ENCODE data around the gene ADARB2.

DNA sequence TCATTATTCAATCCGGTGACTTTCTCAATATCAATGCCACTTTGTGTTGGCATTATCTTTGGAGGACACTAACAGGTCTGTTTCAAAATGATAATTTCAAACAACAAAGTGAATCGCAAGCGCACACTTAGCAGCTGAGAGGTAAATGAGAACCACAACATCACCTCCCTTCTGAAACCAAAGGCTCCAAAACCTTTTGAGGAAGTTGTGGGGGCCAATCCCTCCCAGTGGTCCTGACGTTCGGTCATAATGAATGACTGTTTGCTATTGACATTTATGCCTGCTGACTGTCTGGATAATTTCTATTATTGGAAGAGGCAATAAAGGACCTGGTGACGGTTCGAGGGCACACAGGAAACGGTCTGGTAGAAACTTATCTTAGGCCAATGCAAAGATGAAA lies 1.8 kb downstream of the ADARB2 start:
- TF ChIP-seq EZH2 (IDR thresholded peaks at IDR 0.05; ENCODE audit: insufficient read depth, poor library complexity, severe bottlenecking): no peak
- TF ChIP-seq EZH2phosphoT487 (IDR thresholded peaks at IDR 0.05; ENCODE audit: insufficient read depth, low read depth): no peak
